C4-2B (cell line): Measurements from ENCODE around the gene USP48.

ENCODE experiments used
- H3K27ac ChIP-seq: fragments of 450-650 bp; 2 replicates; pipeline ENCODE4 v1.5.1; 2017
- ZFX ChIP-seq: fragments of 450-650 bp; IDR thresholded peaks from 2 replicates; pipeline ENCODE4 v1.6.1; 2017
- TF ChIP-seq, protein P1 (sequence below): fragments of 450-650 bp; conservative IDR thresholded peaks from 2 replicates; pipeline ENCODE4 v1.5.1; 2017; ENCODE audit warnings: mild to moderate bottlenecking

Gene USP48

DNA sequence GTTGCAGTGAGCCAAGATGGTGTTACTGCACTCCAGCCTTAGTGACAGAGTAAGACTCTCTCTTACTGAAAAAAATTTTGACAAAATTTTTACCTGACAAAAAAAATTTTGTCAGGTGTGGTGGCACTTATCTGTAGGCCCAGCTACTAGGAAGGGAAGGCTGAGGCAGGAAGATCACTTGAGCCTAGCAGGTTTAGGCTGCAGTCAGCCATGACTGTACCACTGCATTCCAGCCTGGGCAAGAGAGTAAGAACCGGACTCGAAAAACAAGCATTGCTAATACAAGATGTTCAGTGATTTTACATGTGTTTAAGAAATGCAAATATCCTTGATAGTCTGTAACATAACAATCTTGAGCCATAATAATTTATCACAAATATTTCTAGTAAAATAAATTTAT is 46.9 kb downstream of the USP48 start:
- no peak for TF ChIP-seq ZFX
- TF ChIP-seq, protein P1, sequence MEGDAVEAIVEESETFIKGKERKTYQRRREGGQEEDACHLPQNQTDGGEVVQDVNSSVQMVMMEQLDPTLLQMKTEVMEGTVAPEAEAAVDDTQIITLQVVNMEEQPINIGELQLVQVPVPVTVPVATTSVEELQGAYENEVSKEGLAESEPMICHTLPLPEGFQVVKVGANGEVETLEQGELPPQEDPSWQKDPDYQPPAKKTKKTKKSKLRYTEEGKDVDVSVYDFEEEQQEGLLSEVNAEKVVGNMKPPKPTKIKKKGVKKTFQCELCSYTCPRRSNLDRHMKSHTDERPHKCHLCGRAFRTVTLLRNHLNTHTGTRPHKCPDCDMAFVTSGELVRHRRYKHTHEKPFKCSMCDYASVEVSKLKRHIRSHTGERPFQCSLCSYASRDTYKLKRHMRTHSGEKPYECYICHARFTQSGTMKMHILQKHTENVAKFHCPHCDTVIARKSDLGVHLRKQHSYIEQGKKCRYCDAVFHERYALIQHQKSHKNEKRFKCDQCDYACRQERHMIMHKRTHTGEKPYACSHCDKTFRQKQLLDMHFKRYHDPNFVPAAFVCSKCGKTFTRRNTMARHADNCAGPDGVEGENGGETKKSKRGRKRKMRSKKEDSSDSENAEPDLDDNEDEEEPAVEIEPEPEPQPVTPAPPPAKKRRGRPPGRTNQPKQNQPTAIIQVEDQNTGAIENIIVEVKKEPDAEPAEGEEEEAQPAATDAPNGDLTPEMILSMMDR = no peak
- H3K27ac ChIP-seq = no peak overlapping the region

DNA sequence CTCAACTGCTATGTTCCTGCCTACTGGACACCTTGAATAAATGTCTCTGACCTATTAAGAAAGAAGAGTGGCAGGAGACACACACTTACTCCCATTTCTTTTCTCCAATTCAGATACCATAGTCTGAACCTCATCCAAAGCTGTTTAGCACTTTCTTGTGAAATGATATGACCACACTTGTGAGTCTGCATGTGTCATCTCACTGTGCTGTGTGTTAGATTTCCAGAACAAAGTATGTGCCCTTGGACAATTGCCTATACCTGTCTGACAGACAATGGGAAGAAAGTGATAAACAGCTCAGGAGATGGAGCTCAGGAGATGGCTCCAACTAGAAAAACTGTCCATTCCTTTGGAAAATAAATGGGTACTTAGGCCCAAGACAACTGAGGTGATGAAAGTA is 48.4 kb downstream of the USP48 start:
- TF ChIP-seq, protein P1 = no peak
- no peak for TF ChIP-seq ZFX
- H3K27ac ChIP-seq = no peak overlapping the region

DNA sequence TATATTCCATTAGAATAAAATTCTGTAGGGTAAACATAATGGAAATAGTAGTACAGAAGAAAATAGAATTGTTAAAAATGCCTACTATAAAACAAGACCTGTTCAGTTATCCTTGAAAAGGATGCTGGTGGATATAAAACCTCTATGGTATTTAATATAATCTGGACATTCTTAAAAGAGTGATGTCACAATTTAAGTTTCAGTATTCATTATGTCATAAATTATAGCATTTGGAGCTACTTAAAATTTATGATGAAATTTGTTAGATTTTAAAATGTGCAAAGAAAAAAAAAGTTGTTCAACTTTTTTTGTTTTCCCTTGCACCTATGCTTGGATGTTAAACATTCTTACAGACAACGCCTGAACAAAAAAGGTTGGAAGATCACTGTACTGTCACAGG is 50.3 kb downstream of the USP48 start:
- H3K27ac ChIP-seq = no peak overlapping the region
- TF ChIP-seq, protein P1 = no peak
- no peak for TF ChIP-seq ZFX

- TF ChIP-seq ZFX = no peak
- TF ChIP-seq, protein P1 = no peak
- H3K27ac ChIP-seq = no peak overlapping the region
Observed at GRCh38 chr1:21725748-21726392, 57.1 kb downstream of the USP48 start.

- H3K27ac ChIP-seq = no peak overlapping the region
- TF ChIP-seq, protein P1 = no peak
- no peak for TF ChIP-seq ZFX
Observed at GRCh38 chr1:21724570-21724969, 58.4 kb downstream of the USP48 start.

GRCh38 chr1:21724098-21724497 is 58.9 kb downstream of the USP48 start:
- TF ChIP-seq ZFX = no peak
- TF ChIP-seq, protein P1 = no peak
- H3K27ac ChIP-seq = no peak overlapping the region

DNA sequence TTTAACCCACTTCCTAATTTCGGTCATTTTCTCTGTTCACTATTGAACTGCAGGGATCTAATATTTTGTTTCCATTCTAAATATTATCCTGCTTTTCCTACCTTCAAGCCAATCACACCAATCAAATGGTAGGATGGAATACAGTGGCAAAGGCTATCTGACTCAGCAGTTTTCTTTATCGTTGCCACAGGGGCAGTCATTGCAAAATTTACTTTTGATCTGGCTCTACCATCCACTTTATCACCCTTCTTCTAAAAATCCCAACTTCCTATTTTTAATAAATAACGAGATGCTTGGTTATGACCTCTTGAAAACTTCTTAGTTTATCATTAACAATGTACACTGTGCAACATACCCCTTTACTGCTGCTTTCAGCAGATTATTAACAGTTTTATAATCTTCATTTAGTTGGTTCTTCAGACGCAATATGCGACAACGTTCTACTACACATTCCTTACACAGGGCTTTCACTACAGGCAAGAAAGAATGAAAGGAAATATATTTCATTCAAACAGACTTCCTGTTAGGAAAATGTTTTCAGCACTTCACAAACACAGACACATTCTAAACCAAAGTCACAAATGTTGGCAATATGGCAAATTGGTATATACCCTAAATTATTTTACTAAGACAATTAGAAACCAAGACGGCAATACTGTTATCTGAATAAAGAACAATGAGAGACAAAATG is 61.5 kb downstream of the USP48 start:
- TF ChIP-seq, protein P1 = no peak
- TF ChIP-seq ZFX = no peak
- H3K27ac ChIP-seq = no peak overlapping the region
